GM18520 (cell line): ENCODE measurements around the gene GRIA1.

Source experiments
- ATAC-seq: cut with Tn5 transposase; IDR thresholded peaks from one replicate; pipeline ENCODE4 v1.9.1; 2021; ENCODE audit not compliant: unreplicated experiment

GRIA1 gene

DNA sequence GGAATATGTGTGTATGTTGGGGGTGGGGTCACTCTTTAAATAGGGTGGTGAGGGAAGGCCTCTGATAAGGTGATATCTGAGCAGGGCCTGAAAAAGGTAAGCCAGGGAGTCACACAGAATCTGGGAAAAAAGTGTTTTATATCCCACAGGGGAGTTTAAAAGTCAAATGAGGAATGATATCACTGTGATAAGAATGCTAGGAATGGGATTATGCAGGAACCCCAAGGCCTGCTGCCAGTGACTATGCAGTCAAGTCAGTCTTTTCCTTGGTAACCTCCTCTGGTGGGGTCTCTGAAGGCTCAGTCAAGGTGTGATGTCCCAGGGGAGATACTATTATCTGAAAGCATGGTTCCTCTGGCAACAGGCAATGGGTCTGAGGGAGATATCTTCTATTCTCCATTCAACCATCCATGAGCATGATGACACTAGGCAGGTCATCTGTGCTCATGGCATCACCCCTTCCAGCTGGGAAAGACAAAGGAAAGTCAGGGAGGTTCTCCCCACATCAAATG is 53.5 kb downstream of the GRIA1 start:
- no peak for ATAC-seq

DNA sequence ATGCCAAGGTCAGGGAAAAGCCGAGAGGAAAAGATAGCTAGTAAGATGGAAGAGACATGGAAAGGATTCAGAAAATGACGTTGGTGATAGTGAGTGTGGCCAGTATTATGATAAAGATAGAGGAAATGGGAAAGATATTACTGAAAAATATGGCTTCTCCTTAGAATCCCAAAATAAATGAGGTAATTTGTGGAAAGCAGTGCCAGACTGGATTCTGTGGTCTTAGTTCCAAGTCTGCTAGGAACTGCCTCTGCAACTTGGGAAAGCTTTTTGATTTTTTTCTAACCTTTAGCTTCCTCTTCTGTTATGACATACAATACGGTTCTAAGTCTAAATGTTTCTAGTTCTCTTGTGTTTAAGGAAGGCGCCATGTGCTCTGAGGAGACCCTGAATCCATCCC is 54.2 kb downstream of the GRIA1 start:
- no peak for ATAC-seq

DNA sequence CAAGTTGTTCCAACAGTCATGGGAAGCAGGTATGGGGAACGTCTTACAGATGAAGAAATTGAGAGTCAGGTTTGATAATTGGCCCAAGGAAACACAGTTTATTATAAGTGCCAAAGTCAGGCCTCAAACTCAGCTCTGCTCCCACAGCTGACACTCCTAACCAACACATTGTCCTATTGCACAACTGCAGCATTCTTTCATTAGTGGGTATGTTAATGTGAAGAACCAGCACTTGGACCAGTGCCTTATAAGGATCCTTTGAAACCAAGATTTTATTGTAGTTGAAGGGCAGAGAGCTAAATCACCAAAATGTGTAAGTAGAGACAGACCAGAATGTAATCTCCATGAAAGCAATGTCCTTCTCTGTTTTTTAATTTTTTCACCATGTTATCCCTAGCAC is 56.1 kb downstream of the GRIA1 start:
- ATAC-seq = no peak

DNA sequence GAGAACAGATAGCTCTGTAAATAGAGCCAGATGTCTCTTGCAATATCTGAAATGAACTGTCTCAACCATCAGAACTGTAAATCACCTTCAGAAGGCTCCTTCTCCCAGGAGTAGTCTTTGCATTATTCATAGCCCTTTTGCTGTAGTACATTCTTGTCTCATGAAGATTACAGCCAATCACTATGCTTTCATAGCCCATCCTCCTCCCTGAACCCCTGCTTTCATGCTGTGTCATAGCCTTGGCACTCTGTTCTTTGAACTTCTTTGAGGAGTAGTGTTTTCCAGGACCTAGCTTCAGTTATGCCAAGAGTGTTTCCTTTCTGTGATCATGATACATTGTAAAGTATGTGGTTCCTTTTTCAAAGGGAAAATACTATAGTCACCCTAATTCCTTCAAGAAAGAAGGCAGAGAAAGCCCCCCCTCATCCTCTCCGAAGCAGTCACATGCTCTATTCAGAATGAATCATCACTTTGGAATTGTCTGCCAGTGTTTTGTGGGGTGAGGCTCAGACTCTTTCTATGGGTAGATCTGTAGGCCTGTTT is 61.1 kb downstream of the GRIA1 start:
- ATAC-seq = no peak

DNA sequence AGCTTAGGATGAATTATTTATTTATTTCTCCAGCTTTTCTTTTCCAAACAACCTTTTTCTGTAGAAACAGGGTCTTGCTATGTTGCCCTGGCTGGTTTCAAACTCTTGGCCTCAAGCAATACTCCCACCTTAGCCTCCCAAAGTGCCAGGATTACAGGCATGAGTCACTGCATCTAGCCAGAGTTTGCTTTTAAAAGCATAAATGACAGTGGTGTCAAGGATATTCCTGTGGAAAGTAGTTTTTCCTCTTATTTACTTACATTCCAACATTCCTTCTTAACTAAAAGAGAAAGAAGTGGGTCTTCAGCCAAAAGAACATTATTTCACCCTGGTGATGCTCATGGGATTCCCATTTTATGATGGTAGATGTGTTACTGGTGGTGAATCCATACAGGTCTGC is 62.4 kb downstream of the GRIA1 start:
- no peak for ATAC-seq

DNA sequence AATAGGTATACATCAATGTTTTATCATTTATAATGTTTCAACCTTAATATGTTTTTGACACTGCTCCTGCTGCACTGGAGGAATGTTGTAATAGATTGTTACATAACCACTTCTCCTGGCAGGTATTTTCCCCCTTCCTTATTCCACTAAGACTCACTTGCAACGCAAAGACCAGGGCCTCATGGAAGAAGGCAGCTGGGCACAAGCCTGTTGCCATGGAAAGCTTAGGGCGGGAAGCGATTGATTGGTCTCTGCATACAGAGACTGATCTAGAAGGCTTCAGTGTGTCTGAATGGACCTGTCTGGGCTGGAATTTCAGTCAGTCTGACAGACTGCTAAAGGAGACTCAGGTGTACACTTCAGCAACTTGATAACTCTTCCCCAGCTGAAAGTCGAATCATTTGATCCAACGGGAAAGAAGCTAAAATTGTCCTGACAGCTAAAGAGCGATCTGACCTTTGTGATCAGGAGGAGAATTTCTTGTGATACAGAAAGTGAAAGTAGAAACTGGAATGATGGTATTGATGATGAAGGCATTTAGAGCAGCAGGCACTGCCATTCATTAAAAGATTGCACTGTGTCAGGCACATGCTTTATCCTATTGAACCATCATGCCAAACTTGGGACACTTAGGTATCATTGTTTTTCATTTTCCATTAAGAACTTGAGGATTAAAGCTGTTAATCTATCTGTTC is 65.1 kb downstream of the GRIA1 start:
- no peak for ATAC-seq

DNA sequence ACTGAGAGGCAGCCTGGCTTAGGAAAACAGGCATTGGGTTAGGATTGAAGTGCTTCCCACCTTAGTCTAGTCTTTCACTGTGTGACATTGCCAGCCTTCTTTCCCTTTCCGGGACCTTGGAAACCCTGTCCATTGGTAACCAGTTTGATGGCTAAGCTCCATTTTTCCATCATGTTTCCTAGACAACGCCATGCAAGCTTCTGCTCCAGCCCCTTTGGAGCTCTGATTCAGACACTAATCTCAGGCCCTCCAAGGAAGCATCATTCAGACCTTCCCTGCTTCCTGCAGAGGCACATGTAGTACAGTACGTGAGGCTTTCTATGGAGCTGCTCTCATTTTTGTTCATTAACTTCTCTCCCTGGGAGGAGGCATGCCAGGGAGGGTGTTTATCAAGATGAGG is 68.5 kb downstream of the GRIA1 start:
- no peak for ATAC-seq

DNA sequence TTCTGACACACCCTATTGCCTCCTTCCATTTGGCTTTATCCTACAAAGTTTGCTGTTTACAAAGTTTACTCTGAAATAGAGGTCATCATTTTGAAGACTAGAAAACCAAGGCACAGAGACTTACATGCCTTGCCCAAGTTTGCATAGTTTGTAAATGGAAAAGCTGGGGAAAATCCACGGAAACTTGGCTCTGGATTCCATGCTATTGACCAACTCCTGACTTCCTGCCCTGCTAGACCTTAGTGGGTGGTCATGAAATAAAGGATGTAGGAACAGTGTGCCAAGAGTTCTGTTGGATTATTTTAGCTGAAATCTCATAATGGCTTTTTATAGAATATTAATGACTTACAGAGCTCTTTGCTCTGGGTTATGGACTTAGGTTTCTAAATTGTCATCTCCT is 69.5 kb downstream of the GRIA1 start:
- ATAC-seq = no peak

DNA sequence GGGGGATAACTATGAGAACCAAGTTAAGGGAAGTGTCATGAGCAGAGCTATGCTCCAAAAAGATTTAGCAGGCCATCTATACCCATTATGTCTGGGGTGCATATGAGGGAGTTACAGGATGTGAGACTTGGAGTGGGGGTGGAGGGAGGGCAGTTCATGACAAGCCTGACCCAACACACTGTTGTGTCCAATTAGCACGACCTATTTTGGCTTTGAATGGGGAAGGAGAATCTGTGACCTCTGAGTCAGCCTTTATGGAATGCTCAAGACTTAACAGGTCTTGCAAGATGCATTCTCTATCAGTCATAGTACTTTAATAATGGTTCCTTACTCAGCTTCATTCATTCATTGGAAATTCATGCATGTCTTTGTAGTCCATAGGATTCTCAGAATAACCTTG is 71.7 kb downstream of the GRIA1 start:
- no peak for ATAC-seq

DNA sequence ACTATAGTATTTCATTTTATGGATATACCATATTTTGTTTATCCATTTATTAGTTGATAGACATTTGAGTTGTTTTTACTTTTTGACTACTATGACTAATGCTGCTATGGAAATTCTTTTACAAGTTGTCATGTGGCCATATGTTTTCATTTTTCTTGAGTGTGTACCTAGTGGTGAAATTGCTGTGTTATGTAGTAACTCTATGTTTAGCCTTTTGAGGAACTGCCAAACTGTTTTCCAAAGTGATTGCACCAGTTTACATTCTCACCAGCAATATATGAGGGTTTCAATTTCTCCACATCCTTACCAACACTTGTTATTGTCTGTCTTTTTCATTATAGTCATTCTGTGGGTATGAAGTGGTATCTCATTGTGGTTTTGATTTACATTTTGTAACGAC is 75.4 kb downstream of the GRIA1 start:
- no peak for ATAC-seq

DNA sequence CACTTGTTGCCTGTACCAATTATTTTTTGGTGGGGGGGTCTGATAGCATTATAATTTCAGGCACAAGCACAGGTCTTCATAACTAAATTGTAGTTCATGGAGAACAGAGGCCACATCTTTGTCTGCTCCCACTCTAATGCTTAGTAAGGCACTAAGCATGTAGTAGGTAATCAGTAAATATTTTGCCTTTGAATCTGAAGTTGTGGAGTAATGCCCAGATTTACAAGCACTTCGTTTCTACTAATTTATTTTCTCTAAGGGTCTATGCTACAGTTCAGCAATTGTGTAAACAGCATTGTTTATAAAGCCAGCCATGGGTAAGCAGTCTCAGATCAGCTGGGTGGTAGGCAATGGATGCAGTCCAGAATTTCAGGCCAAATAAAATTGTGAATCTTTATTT is 78.6 kb downstream of the GRIA1 start:
- no peak for ATAC-seq

DNA sequence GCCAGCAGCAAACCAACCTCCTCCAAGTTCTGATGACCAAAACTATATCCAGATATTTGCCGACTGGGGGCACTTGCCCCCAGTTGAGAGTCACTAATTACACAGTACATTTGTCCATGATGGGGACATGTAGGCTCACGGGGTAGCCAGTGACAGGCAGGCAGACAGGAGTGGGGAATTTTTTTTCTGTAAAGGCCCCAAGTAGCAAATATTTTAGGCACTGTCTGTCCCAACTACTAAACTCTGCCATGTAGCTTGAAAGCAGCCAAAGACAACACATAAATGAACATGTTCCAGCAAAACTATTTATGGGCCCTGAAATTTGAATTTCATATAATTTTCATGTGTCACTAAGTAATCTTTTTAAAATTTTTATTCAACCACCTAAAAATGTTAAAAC is 80.7 kb downstream of the GRIA1 start:
- no peak for ATAC-seq

DNA sequence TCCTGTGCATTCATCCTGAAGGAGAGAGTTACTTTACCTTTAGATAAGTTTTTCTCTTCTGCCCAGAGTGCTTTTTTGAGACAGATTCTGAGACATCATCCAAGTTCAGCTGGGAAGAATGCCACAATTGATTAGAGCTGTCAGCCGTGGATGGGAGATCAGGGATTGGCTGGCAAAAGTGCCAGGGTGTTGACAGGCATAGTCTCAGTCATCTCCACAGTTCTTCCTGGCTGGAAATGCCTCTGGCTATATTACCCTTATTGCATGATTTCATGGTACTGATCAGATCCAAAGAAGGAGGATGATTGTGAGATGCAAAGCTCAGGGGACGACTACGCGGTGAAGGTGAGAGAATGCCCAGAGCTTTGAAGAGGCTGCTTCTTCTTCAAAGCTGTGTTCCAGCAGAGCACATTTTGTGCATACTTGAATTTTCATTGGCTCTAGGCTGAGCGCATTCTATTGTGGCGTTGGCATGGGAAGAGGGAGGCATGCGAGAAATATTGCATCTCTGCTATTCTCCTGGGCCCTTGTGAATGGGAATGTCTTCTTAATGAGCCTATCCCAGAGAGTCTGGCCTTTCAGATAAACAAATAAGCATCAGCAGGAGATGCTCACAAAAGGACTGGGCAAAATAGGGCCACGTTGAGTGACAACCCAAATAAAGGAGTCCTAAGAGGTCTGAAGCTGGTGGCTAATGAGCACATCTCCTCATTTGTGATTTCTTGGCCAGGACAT is 82.1 kb downstream of the GRIA1 start:
- no peak for ATAC-seq

DNA sequence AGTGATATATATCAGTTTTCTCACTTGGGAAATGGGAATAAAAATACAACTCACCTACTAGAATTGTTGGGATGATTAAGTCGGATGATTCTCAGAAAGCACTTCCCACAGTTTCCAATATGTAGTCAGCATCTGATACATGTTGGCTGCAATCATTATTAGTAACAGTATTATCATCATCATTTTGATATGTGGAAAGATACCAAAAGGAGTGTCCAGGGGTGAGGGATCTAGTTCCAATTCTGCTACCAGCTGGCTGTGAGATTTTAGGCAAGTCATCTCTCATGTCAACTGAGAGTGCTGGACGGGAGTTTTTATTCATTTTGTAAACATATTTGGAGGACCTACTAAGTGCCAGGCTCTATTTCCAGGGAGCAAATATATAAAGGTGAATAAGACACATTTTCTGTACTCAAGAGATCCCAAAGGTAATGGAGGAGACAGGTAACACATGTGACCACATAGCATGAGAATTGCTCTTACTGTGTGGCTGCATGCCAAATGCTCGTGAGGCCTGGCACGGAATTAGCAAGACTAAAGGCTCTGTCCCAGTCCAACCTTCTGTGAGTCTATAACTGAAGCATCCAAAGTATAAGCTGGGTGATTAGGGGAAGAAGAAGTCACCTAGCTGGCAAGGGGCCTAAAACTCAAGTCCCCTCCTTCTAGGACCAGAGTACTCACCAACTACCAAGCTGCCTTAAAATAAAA is 83.0 kb downstream of the GRIA1 start:
- no peak for ATAC-seq

DNA sequence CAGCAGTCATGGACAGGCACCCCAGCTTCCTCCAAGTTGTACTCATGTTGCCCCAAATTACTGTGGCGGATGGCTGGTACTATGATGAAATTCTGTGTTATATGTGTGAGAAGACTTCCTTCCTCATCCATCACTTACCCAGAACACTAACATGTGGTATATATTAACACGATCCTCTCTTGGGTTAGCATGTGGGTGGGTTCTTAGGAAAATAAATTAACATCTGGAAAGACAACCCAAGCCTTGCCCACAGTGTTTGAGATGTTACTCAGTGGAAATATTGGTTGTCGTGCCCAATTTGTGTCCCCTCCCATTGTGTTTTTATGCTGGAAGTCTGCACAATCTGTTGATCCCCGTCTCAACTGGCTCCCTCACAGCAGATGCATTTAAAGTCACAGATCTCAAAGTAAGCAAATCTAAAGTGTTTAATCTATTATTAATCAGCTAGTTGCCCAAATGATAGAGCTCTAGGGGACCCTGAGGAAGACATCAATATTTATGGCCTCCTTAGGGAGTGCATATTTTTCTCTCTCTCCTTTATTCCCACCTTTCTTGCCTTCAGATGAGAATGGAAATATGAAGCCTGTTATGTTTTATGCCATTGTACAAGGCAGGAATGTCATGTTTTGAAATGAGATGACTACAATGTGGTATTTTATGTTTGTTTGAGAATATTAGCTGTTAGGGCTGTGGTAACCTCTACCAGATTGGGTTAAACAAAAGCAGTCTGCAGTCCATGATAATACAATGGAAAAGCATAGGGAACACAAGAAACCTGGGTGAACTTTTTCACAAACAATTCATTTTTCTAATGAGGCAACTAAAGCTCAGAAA is 93.9 kb downstream of the GRIA1 start:
- ATAC-seq = no peak

DNA sequence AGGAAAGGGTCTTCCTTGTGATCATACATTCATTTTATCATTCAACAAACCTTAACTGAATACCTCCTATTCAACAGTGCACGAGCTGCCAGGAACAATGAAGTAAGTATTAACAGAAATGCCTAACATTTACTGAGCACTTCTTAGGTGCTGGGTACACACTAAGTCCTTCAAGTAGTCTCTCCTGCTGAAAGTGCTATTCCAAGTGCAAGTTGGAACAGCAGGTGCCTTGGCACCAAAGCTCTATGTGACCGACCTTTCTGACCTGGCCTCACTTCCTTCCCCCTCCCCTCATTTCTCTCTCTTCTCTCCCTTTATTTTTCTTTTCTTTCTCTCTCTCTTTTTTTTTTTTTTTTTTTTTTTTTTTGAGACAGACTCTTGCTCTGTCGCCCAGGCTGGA is 94.5 kb downstream of the GRIA1 start:
- no peak for ATAC-seq

DNA sequence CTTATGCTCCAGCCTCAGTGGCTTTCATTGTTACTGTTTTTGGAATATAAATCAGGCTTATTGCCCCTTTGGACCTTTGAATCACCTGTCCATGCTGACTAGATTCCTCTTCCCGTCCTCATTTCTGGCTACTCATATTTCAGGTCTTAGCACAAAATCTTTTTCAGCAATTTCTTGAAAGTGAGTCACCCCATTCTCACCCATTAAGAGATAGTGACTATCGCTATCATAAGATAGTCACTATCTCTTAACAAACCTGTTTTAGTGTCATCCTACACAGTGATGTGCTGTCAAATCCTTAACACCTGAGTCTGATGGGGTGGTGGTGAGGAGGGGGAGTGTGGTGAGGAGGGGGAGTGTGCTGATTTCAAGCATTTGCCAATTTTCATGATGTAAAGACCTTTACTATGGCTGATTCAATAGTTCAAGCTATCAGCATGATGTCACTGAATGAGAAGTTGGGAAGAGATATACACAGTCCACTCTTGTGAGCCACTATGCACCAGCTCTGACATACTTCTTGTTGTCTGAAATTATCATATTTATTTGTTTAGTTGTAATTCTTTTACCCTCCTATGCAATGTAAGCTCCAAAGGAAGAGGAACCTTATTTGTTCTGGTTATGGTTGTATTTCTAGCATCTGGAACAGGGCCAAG is 95.3 kb downstream of the GRIA1 start:
- no peak for ATAC-seq

DNA sequence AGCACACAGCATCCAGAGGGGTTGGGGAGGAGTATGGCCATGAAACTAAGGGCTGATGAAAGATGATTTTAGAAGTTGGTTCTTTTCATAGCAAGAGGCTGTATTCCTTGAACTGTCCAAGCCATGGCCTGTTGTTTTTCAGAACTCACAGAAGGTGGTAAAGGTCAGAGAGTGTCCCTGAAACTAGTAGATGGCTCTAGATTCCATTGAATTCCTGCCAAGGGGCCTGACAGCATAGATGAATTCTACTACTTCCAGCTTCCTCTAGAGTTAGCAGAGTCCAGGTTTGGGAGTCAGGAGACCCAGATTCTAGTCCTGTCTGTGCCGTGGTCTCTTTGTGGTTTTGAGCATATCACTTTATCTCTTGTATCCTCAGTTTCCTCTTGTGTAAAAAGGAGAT is 101.6 kb downstream of the GRIA1 start:
- ATAC-seq = no peak

DNA sequence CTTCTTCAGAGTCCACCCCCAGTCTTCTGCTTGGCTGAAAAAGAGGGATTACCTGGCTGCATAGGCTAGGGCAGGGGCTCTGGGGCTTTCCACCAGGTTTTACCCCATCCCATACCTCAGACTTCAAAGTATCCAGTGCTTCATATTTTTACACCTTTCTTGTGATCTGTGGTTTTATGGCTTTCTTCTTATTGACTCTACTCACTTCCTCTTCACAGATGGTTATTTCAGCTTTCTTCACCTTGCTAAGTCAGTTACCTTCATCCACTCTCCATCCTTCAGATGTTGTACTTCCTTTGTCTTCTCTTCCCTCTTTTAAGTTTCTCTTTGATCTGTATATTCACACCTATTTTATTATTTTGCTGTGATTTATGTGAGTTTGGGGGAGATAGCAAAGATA is 104.3 kb downstream of the GRIA1 start:
- no peak for ATAC-seq

DNA sequence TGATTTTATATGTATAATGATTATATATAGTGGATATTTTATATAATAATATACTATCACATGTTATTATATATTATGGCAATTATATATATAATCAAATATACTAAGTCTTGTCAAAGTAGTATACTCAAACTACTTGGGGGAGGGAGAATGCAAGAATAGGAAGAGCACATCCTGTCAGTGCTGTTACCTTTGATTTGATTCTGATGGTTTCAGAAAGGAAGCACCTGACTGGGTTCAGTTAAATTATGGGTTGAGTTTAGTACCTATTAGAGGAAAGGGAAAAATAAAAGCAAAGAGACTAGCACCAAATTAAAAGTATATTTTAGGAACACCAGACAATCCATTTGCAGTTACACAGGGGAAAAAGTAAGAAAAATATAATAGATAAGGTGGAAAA is 107.6 kb downstream of the GRIA1 start:
- ATAC-seq = no peak
